ENCODE measurements around the gene ANKRD6.

- TF ChIP-seq CTCF (IDR thresholded peaks at IDR 0.05) (no peak), POLR2A (IDR thresholded peaks at IDR 0.05) (no peak)
Measured at GRCh38 chr6:89562093-89562973, 129.4 kb downstream of the ANKRD6 start.

Measured in heart left ventricle (tissue), 13 donors.